PC-3 (cell line): ENCODE data around the gene MUC6.

Experiments
- CTCF ChIP-seq: fragments of 300-600 bp; sonication (generic); conservative IDR thresholded peaks from 2 replicates; pipeline ENCODE4 v1.5.1; 2017; ENCODE audit warnings: antibody characterized with exemption, low read depth, mild to moderate bottlenecking, low read length
- EZH2 ChIP-seq: fragments of 300-600 bp; sonication (generic); IDR thresholded peaks from one replicate; pipeline ENCODE4 v1.6.1; 2017; ENCODE audit warnings: antibody characterized with exemption, mild to moderate bottlenecking, low read length; ENCODE audit not compliant: unreplicated experiment

DNA sequence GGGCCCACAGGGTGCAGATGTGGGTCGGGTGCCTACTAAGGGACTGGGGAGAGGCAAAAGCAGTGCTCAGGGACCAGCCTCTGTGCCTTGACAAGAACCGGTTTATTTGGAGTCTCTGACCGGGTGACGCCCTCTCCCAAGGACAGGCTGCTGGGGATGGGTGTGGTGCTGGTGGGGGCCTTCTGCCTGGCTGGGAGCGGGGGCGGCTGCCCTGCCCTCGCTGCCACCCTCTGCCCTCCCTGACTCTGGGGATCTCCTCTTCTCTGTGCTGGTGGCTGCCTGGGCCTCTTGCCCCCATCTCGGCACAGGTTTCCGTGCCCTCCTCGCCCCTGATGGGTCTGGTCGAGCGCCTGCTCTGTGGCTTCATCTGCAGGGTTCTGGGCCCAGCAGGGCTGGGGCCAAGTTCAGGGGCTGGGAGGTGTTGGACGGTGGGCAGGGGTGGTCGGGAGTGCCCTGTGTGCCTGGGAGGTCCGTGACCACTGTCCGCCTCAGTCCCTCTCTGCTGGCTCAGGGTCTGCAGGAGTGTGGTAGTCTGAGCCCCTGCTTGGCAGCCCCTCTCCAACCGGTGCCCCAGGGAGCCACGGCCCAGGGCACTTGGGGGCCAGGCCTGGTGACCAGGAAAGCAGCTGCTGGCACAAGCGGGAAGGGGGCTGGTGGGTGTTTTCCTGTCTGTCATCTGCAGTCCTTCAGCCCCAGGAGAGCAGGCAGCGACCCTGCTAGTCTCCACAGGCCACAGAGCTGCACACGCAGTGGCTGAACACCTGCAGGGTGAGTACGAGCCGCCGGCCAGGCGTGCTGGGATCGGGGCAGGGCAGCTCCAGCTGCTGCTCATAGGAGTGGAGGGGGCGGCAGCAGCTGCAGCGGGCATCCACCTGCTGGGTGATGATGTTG is 23.5 kb downstream of the MUC6 start:
- TF ChIP-seq CTCF (no peak), EZH2 (no peak)
